ENCODE results near the gene OR7G3.
A peak's percentile ranks its signal among the peaks of the same experiment; 100 is the strongest.

The OR7G3 gene

DNA sequence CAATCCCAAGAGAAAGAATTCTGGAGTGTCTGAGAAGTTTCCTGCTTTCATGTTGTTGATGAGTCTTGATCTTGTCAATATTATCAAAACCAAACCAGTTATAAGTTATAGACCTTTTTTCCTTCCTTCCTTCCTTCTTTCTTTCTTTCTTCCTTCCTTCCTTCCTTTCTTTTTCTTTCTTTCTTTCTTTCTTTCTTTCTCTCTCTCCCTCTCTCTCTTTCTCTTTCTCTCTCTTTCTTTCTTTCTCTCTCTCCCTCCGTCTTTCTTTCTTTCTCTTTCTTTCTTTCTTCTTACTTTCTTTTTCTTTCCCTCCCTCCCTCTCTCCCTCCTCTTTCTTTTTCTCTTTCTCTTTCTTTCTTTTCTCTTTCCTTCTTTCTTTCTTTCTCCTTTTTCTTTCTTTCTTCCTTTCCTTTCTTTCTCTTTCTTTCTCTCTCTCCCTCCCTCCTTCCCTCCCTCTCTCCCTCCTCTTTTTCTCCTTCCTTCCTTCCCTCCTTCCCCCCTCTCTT, at the start of gene OR7G3:
OR7G3 (minus strand) TSS at position 51 of the 506 bp plus-strand sequence; CDS start at position 51, 0 bp downstream.
- DNase-seq (ENCODE audit: low read depth), result no peak

DNA sequence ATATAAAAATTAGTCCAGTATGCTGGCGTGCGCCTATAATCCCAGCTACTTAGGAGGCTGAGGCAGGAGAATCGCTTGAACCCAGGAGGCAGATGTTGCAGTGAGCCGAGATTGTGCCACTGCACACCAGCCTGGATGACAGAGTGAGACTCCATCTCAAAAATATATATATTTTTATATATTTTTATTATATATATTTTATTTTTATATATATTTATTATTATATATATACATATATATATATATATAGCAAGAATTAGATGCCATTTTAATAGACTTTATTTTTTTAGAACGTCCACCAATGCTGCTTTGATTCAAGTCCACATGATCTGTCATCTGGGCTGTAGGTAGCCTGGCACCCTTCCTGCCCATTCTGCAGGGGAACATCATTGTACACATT, 48.6 kb upstream of the OR7G3 start:
- DNase-seq (ENCODE audit: low read depth), result no peak

DNA sequence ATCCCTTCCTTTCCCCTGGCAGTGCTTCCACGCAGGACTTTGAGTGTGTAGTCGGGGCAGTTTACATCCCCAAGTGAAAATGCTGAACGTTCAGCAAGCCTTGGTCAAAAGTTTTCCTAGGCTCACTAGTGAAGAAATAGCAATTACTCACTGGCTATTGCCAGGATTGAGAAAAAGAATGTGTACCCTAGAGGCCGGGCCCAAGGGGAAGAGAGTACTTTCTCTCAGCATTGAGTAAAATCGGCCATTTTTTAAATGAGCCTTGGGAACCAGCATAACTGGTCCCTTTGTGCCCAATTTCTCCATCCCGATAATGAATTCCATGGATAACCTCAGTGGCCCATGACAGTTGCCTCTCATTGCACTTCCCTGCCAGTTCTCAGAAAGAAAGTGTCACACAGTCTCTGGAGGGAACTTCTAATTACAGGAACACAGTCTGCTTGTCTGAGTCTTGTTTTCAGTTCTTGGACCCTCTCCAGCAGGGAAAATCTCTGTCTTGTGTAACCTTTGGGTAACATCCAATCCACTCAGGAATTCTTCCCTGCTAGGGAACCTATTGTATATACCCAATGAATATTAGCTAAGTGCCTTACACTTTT, 44.7 kb upstream of the OR7G3 start:
- no peak for DNase-seq (ENCODE audit: low read depth)

DNA sequence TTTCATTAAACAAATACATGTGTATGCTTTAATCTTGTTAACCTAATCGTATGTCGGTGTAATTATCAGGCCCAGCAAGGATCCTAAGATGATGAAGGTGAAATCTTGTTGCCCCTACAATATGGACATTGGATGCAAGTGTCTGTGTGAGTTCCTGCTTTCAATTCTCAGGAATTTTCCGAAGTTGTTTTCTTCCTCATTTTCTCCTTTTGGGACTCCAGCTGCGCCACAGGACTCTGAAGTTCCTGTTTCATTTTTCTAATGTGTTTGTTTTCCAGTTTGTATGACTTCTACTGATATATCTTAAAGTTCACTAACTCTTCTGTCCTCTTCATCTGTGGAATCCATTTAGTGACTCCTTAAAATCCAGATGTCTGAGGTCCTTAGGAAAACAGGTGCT, 40.1 kb upstream of the OR7G3 start:
- no peak for DNase-seq (ENCODE audit: low read depth)

DNA sequence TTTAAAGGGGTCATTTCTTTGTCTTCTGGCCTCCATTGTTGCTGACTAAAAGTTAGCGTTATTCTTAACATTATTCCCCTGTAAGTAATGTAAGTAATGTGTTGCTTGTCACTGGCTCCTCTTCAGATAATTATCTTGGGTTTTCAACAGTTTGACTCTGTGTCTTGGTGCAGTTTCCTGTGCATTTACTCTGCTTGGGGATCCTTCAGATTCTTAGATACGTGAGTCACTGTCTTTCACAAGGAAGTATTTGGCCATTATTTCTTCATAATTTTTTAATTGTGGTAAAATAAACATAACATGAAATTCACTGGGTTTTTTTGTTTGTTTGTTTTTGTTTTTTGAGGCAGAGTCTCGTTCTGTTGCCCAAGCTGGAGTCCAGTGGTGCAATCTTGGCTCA, 38.5 kb upstream of the OR7G3 start:
- no peak for DNase-seq (ENCODE audit: low read depth)

DNA sequence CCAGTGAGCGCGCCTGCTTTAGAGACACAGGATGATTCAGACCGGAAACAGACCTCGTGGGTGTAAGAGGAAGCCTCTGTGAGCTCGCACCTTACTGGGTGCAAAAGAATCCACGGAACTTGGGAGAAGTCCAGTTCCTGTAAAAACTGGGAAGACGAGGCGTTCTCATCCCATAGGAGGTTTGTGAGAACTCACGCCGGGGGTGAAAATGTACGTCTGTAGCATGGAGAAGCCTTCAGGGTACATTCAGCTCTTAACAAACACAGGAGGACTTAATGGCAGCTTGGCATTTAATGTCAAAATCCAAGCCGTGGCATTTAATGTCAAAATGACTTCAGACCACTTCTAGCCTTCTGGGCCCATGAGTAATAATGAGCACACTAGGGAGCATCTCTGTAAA, 34.7 kb upstream of the OR7G3 start:
- no peak for DNase-seq (ENCODE audit: low read depth)

DNA sequence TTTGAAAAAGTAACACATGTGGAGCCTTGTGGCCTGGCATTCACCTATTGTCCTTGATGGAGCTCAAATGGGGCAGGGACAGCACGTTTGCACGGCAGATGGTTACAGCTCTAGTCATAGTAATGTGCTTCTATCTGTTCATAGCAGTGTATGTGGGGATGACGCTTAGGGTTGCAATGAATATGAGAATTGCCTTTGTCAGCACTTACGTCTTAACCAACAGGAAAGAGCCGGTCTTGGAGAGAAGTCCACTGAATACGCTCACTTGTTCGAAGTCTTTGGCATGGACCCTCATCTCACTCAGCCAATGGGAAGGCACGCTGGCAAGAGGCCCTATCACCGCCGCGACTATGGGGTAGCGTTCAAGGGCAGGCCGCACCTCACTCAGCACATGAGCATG, 33.1 kb upstream of the OR7G3 start:
- no peak for DNase-seq (ENCODE audit: low read depth)

DNA sequence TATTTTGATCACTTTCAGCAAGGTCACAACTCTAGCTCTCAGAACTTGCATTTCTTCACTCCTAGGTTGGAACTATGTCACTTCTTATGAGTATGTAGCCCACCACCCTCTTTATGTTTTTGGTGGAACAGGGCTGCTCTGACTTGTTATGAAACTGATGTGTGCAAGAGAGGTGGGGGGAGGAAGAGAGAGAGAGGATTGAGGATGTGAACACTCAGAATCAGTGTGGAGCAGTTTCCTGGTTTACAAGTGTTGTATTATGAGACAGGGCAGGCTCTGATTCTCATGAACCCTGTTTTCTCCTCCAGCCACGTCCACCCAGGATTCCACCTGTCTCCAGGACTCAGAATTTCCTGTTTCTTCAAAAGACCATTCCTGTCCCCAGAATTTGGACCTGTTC, 29.6 kb upstream of the OR7G3 start:
- DNase-seq (ENCODE audit: low read depth), result no peak

DNA sequence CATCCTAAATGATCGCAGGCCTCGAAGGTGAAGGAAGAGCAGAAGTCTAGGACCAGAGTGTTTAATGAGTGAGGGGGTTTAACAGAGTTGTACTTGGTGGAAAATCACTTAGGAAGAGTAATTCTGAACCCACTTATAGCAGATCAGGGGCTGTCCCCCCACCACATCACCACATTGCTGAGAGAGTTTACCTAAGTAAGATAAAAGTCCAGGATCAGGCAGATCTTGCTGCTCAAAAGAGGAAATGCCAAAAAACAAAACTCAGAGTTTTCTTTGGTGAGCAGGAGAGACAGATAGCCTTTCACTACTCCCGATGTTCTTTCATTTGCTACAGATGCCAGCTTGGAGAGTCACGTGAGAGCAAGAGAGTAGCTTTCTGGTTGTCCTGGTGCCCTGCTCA, 28.8 kb upstream of the OR7G3 start:
- DNase-seq (ENCODE audit: low read depth), result no peak

DNA sequence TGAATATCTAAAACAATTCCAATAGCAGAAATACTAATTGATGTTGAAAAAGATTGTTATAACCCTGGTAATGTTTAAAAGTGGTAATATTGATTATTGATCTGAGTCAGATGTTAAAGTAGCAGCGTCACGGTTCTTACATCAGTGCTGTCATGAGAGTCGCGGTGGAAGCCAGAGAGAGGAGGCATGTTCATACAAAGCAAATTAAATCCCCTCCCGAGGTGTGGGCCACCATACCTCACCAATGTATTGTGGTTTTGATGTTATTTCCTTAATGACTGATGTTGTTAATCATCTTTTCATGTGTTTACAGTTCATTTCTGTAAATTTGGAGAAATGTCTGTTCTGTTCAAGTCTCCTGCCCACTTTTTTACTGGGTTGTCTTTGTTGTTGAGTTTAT, 24.6 kb upstream of the OR7G3 start:
- DNase-seq (ENCODE audit: low read depth), result no peak

DNA sequence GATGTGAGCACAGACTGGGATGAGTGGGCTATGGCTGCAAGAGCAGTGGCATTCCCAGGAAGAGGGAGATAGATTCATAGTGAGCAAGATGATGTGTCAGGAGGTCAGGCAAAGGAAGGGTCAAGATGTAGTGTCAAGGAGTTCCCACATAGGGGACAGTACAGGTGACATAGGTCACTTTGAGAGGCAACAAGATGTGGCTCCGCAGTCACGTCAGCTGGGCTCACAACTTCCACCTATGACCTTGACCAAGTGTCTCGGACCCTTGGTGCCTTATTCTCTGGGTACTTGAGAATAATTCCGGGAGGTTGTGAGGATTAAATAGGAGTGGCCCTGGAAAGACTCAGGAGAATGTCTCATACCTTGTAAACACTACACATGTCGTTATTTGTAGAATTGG, 23.9 kb upstream of the OR7G3 start:
- DNase-seq (ENCODE audit: low read depth), result no peak

DNA sequence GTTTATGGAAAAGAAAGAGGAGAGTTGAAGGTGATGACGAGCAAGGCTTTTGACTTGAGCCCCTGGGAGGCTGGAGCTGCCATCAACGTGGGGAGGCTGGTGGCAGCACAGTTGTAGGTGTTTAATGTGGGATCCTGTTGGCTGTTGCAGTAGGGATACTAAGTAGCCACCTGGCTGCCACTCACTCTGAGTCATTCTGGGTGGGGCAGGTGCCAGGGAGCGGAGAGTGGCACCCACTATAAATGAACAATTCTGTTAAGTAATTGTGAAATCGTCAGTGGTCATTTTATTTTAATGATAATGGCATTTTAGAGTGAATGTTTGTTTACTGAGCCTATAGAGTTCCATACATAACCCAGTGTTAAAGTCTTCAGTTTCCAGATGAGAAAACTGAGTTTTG, 23.2 kb upstream of the OR7G3 start:
- no peak for DNase-seq (ENCODE audit: low read depth)

DNA sequence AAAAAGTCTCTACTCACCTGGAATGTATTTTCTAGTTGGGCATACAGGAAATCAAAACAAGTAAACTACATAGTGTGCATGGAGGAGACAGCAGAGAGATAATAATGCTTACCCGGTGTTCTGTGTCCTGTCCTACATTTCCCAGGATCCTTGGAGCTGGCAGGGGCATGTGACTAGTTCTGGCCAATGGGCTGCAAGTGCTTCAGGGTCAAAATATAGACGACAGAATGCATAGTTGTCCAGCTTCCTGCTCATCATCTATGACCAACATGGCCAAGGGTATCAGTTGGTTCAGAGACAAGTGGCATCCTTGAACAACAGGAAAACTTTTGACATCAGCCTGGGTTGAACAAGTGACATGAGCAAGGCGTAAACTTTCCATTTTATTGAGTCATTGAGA, 21.9 kb upstream of the OR7G3 start:
- no peak for DNase-seq (ENCODE audit: low read depth)

DNA sequence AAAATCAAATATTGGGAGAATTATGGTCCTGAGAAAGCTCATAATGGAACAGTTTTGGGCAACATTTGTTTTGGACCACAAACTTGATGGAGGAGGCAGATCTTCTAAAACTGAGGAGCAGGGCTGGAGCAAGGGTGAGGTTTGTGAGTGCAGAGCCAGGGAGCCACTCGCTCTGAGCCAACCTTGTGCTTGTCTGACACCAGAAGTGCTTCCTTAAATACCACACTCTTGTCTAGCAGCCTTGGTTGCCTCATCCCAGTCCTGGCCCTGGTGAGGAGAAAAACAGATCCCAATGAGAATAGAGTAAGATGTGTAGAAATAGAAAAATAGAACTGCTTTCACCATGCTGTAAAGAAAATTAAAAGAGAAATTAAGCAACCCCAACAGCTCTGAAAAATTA, 20.1 kb upstream of the OR7G3 start:
- DNase-seq (ENCODE audit: low read depth), result no peak

DNA sequence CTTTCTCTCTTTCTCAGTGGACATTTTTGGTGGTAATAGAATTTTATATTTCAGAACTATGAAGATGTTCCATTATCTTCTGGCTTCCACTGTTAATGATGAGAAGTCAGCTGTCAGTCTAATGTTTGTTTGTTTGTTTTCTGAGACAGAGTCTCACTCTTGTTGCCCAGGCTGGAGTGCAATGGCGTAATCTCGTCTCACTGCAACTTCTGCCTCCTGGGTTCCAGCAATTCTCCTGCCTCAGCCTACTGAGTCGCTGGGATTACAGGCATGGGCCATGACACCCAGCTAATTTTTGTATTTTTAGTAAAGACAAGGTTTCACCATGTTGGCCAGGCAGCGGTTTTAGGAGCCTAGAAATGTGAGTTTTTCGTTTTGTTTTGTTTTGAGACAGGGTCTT, 18.2 kb upstream of the OR7G3 start:
- no peak for DNase-seq (ENCODE audit: low read depth)

DNA sequence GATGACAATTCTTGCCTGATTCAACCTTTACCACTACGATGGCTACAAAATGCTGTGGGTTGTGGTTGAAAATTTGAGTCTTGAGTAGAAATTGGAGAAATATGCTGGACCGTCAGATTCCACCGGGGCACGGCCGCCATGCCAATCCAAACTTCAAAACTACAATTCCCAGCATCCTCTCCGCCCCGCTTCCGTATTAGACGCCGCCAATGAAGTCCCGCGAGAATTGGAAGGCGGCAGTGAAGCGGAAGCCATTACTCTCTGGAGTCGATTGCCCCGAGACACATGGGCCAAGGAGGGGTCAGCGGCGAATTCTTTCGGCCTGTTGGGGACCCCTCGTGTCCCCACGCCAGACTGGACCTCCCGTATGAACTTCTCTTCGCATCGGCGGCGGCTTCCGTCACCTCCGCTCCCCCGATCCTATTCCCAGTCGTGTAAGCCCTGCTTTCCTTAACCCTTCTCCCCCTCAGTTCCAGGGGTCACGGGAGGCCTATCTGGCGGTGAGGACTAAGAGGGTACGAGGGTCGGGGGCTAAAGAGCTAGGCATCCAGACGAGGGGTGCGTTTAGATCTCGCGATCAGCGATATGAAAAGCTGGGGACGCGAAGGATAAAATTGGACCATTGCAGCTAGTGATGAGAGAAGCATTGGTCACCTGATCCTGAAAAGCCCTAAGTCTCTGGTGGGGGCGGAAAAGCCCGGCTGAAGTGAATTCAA, 13.6 kb upstream of the OR7G3 start, which contains the start of gene ZNF317:
ZNF317 (plus strand) TSS at position 239 of the 716 bp plus-strand sequence. CDS start 15,620 bp downstream, outside the sequence.
- DNase-seq (ENCODE audit: low read depth), result peak; percentile 82

DNA sequence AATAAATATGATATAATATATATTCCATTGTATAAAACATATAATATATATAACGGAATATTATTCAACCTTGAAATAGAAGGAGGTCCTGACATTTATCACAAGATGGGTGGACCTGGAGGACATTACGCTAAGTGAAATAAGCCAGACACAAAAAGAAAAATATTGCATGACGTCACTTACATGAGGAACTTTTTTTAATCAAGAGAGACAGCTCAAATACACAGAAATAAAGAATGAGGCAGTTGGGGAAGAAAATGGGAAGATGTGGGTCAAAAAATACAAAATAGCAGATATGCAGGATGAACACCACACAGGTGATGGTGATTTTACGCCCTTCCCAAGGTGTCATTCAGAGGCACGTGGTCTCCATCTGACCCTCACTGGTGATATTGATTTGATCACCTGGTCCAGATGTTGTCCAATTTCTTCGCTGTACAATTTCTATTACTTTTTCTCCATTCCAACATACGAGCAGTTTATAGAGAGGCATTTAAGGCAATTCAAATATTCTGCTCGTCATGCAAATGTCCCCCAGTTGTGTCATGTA, 12.9 kb upstream of the OR7G3 start:
- no peak for DNase-seq (ENCODE audit: low read depth)

DNA sequence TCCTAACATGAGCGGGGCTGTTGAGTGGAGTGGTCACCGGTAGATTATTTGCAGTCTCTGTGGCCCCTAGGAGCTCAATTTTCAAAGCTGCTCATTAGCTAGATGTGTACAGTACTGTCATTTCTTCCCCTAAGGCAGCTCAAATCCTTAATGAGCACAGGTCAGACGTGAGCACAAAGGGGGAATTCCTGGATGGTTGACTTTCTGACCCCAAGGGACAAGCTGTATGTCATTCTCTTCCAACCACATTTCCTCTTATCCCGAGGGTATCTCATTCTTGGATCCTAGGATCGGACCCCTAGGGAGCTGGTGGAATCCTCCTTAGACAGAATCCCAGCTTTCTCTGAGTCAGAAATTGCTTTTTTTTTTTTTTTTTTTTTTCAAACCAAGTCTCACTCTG, 5.7 kb upstream of the OR7G3 start:
- no peak for DNase-seq (ENCODE audit: low read depth)

DNA sequence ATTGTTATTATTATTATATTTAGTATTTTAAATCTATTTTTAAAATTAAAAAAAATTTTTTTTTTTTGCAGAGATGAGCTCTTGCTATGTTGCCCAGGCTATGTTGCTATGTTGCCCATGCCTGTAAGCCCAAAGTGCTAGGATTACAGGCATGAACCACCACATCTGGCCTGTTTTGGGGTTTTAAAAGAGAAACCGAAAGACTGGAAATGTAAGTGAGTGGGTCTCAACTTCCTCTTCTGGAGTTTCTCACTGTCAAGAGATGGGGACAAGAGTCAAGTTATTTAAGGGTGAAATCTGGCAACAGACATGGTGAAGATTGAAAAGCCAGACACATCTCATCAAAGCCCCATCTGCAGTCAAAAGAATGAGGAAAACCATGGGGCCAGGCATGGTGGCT, 4.2 kb upstream of the OR7G3 start:
- no peak for DNase-seq (ENCODE audit: low read depth)

DNA sequence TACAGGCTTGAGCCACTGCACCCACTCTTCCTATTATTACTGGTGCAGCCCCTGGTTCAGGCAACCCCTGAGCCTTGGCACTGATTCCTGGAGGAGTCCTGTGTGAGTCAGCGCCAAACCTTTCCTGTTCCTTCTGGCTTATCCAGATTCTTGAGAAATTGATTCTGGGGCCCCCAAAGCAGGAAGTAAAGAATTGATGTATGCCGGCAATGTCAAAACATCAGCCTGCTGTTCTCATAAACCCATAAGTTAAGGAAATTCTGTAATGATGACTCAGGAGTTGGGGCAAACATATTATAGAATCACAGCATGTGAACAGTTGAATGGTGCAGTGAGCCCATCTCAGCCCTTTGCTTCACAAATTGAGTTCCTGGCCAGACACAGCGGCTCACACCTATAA, 1.4 kb upstream of the OR7G3 start:
- no peak for DNase-seq (ENCODE audit: low read depth)

DNA sequence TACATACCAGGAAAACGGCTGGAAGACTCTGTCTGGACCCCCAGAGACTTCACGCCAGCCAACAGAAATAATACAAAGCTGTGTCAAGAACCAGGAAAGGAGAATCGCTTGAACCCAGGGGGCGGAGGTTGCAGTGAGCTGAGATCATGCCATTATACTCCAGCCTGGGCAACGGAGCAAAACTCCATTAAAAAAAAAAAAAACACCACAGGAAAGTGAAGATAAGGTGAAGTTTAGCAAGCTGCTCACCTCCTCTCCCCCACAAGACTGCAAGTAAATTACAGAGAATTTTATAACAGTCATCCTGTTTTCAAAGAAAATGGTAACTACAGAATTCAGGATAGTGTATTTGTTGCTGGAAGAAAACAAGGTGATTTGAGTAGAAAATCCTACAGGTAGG, 10.2 kb downstream of the OR7G3 start:
- DNase-seq (ENCODE audit: low read depth), result no peak

DNA sequence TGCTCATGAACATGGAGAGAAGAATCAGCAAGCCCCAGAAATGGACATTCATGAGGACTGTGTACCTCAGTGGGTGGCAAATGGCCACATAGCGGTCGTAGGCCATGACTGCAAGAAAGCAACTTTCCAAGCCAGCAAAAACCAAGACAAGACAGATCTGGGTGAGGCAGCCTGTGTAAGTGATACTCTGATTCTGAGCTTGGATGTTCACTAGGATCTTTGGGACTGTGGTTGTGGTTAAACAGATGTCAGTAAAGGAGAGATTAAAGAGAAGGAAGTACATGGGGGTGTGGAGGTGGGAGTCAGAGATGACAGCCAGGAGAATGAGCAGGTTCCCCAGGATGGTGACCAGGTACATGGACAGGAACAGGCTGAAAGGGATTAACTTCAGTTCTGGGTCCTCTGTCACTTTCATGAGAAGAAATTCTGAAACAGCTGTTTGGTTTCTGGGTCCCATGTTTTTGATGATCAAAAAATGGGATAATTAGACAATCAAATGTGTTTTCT, 11.4 kb downstream of the OR7G3 start, which contains the start of gene OR7G1:
OR7G1 (minus strand) TSS at position 457 of the 507 bp plus-strand sequence; CDS start at position 457, 0 bp downstream.
- no peak for DNase-seq (ENCODE audit: low read depth)

DNA sequence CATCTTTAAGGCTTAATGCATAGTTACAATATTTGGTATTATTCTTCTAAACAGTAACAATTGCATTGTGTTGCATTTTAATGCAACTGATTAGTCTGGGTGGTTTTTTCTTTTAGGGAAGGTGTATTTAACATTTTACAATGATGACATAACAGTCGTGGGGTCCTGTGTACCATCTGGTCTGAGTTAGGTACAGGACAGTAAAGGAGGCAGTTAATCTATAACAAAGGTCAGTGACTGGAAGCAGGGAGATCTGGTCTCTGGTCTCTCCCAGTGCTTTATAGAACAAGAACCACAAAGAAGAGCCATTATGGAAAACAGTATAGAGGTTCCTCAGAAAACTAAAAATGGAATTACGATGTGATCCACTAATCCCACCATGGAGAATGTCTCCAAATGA, 16.8 kb downstream of the OR7G3 start:
- no peak for DNase-seq (ENCODE audit: low read depth)

Measured in stimulated activated CD8-positive, alpha-beta memory T cell treated with anti-CD3 and anti-CD28 coated beads, Interleukin-15, amount 100 ng/mL, for 1 hour (primary cell).